IMR-90 (cell line): ENCODE measurements around the gene PHLDB1.

Experiments
- BHLHE40 ChIP-seq: fragments of 150-350 bp; IDR thresholded peaks from 2 replicates; pipeline ENCODE4 v1.6.1; 2016; ENCODE audit warnings: mild to moderate bottlenecking, low read depth, low read length
- CEBPB ChIP-seq: IDR thresholded peaks from 2 replicates; pipeline ENCODE4 v1.6.1; 2012; ENCODE audit warnings: low read depth, low read length, improper control_type of control experiment
- CTCF ChIP-seq: conservative IDR thresholded peaks from 2 replicates; pipeline ENCODE4 v1.5.1; 2012; ENCODE audit warnings: mild to moderate bottlenecking, low read depth, low read length, improper control_type of control experiment
- ELK1 ChIP-seq: fragments of 150-350 bp; IDR thresholded peaks from 2 replicates; pipeline ENCODE4 v1.6.1; 2016; ENCODE audit warnings: low read depth, mild to moderate bottlenecking, low read length, moderate library complexity, borderline replicate concordance
- FOS ChIP-seq: fragments of 150-350 bp; IDR thresholded peaks from 2 replicates; pipeline ENCODE4 v1.6.1; 2016; ENCODE audit warnings: low read depth, low read length
- MAZ ChIP-seq: IDR thresholded peaks from 2 replicates; pipeline ENCODE4 v1.6.1; 2012; ENCODE audit warnings: low read depth, mild to moderate bottlenecking, low read length, improper control_type of control experiment, moderate library complexity, borderline replicate concordance
- MXI1 ChIP-seq: IDR thresholded peaks from 2 replicates; pipeline ENCODE4 v1.6.1; 2012; ENCODE audit warnings: low read depth, mild to moderate bottlenecking, low read length, moderate library complexity, borderline replicate concordance
- NFE2L2 ChIP-seq: fragments of 150-350 bp; IDR thresholded peaks from 2 replicates; pipeline ENCODE4 v1.6.1; 2016; ENCODE audit warnings: low read depth, mild to moderate bottlenecking, low read length
- POLR2A ChIP-seq: IDR thresholded peaks from 2 replicates; pipeline ENCODE4 v1.6.1; 2012; ENCODE audit warnings: mild to moderate bottlenecking, low read depth, low read length
- RAD21 ChIP-seq: IDR thresholded peaks from 2 replicates; pipeline ENCODE4 v1.6.1; 2012; ENCODE audit warnings: low read length, improper control_type of control experiment
- RCOR1 ChIP-seq: IDR thresholded peaks from 2 replicates; pipeline ENCODE4 v1.6.1; 2012; ENCODE audit warnings: mild to moderate bottlenecking, low read length, improper control_type of control experiment; ENCODE audit not compliant: insufficient replicate concordance
- RFX5 ChIP-seq: IDR thresholded peaks from 2 replicates; pipeline ENCODE4 v1.8.0; 2012; ENCODE audit warnings: low read depth, mild to moderate bottlenecking, low read length, moderate library complexity
- SMC3 ChIP-seq: fragments of 150-350 bp; IDR thresholded peaks from 2 replicates; pipeline ENCODE4 v1.6.1; 2016; ENCODE audit warnings: low read depth, mild to moderate bottlenecking, antibody characterized with exemption, low read length, moderate library complexity
- USF2 ChIP-seq: fragments of 150-350 bp; IDR thresholded peaks from 2 replicates; pipeline ENCODE4 v1.6.1; 2017; ENCODE audit warnings: mild to moderate bottlenecking, antibody characterized with exemption, low read length, low read depth

GRCh38 chr11:118572061-118572980, 35.1 kb upstream of the PHLDB1 start, which contains the start of gene ARCN1:
- TF ChIP-seq CTCF (no peak), NFE2L2 (no peak), RAD21 (no peak), MXI1 (no peak; the same call in 1 of the 2 replicates), ELK1 (no peak), MAZ (peak; percentile 66; the same call in 1 of the 2 replicates), POLR2A (peak; percentile 89), USF2 (no peak), RCOR1 (no peak), RFX5 (no peak), SMC3 (no peak), CEBPB (no peak), BHLHE40 (no peak), FOS (no peak)
